HG03457 (cell line): ENCODE measurements around the gene RFX7.
"Not testable (repeated sequence)": the region's sequence is repeated elsewhere in the genome, so short reads cannot be mapped to it uniquely, and the experiment has no call there.

Experiments used
- ATAC-seq: cut with Tn5 transposase; IDR thresholded peaks from one replicate; pipeline ENCODE4 v1.9.1; 2021; ENCODE audit warnings: moderate number of reproducible peaks; ENCODE audit not compliant: unreplicated experiment

Gene RFX7

GRCh38 chr15:56207711-56208110 lies 36.0 kb downstream of the RFX7 start:
- ATAC-seq: no peak

DNA sequence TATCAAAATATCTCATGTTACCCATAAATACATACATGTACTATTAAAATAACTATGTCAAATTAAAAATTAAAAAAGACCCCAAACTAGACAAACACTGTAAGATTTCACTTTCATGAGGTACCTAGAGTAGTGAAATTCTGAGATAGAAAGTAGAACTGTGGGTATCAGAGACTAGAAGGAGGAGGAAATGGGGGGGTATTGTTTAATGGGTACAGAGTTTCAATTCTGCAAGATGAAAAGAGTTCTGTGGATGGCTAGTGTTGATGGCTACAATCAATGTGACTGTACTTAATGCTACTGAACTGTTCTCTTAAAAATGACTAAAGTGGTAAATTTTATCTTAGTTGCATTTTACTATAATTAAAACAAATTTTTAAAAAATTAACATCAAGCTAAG lies 36.6 kb downstream of the RFX7 start:
- ATAC-seq: peak; percentile 59

GRCh38 chr15:56205061-56205876 lies 38.4 kb downstream of the RFX7 start:
- ATAC-seq: no peak

- not testable (repeated sequence) for ATAC-seq
These were observed 40.3 kb downstream of the RFX7 start for GRCh38 chr15:56203312-56203922.

- ATAC-seq: no peak
These were observed 41.0 kb downstream of the RFX7 start for GRCh38 chr15:56202701-56203100.

DNA sequence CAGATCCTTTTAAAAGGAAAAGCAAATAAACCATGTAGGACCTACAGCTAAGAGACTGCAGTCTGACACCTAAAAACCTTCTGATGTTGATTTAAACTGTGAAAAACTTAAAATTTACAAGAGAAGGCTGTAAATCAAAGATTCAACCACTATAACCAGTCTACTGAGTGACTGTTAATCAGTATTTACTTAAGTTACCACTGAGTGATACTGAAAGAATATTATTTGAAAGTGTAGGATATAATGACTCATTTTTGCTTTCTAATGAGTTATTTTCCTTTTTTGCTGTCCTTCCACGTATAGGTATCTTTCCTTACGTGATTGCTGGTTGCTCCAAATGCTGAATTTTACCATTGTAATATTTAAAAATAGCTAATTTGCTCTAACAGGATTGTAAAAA lies 44.6 kb downstream of the RFX7 start:
- ATAC-seq: peak; percentile 66

DNA sequence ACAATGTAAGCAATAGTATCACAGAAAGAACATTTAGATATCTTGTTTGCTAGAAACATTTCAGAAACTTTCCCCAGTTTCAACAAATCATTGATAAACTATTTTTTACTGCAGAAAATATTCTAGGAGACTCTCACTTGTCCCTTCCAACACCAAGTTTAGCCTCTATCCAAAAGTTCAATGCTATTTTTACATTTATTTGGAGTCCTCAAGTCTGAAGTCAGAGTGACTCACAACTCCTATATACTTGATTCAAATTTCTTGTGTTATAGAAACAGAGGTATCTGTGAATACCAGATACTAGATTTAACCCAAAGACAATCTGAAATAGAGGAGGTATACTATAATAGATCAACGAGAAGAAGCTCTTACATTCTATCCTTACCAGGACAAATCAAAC lies 49.6 kb downstream of the RFX7 start:
- no peak for ATAC-seq

GRCh38 chr15:56192659-56193442 lies 50.8 kb downstream of the RFX7 start:
- no peak for ATAC-seq

DNA sequence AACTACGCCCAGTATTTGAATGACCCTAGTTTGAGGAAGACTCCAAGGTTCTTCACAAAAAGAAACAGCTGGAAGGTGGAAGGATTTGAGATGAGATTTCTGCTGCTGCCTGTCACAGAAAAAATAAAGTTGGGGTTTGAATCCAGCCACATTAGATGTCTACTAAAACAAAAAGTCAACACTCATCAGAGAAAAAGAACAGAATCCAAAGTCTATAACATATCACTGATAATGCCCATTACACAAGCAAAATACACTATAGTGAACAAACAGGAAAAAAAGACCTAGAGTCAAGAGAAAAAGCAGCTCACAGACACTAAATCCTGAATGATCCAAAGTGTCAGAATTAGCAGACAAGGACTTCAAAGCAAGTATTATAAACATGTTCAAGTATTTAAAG lies 56.0 kb downstream of the RFX7 start:
- ATAC-seq: no peak

- ATAC-seq: no peak
These were observed 57.7 kb downstream of the RFX7 start for GRCh38 chr15:56185980-56186379.

DNA sequence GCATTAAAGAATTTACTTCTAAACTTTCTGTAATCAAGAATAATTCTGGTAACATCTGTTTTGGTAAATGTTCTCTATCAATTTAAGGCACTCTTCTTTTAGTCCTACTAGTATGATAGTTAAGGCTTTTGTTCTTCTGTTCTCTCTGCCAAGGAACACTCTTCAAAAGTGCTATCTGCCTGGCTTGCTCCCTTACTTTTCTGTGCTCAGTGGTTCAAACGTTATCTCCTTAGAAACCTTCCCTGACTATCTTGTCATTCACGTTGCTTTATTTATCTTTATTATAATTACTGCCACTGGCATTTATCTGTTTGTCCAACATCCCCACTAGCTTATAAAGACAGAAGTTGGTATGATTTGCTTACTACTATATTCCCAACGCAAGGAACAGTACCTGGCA lies 59.2 kb downstream of the RFX7 start:
- no peak for ATAC-seq

DNA sequence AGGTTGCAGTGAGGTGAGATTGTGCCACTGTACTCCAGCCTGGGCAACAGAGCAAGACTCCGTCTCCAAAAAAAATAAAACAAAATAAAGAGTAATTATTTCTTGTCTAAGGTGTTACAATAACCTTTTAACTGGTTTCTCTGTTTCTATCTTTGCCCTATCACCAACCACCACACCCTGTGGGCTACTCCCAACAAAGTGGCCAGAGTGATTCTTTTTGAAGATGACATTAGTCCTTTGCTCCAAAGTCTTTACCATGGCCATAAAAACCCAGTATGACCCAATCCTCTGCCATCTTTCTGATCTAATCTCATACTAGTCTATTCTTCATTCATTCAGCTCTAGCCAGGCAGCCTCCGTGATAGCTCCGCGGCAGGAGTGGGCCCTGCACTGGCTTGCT lies 62.8 kb downstream of the RFX7 start:
- ATAC-seq: no peak

DNA sequence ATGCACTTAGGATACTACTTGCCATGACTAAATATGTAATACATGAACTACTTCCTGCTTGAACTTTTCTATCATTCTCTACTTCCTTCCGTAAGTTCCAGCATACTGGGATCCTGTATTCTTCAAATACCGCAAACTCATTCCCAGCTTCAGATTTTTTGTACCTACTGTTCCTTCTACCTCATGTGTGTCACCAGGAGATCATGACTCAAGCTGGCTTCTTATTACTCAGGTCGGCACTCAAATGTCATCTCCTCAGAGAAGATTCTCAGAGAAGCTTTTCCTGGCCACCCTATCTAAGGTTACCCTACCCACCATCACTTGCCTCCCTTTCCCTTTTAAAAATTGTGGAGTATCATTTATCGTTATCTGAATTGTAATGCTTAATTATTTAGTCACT lies 66.7 kb downstream of the RFX7 start:
- ATAC-seq: no peak

DNA sequence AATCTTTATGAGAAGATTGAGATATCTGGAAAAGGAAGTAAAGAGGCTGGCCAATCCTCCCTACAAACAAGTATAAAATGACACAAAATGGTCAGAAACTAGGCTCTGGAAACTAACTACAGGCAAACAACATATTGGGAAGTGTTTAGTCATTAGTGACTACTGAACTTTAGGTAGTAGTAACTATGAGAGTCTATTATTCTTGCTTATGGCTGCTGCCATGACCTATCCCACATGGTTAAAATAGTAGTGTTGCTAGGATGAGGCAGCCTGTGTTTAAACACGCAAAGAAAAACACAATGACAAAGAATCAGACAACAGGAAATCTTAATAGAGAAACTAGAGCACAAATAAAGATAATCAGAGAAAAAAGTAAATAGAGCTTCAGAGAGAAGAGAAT lies 67.9 kb downstream of the RFX7 start:
- no peak for ATAC-seq

GRCh38 chr15:56174649-56175048 lies 69.0 kb downstream of the RFX7 start:
- no peak for ATAC-seq

- ATAC-seq: no peak
These were observed 75.3 kb downstream of the RFX7 start for GRCh38 chr15:56168394-56168793.

GRCh38 chr15:56165234-56165633 lies 78.4 kb downstream of the RFX7 start:
- no peak for ATAC-seq

GRCh38 chr15:56160966-56161365 lies 82.7 kb downstream of the RFX7 start:
- ATAC-seq: no peak

DNA sequence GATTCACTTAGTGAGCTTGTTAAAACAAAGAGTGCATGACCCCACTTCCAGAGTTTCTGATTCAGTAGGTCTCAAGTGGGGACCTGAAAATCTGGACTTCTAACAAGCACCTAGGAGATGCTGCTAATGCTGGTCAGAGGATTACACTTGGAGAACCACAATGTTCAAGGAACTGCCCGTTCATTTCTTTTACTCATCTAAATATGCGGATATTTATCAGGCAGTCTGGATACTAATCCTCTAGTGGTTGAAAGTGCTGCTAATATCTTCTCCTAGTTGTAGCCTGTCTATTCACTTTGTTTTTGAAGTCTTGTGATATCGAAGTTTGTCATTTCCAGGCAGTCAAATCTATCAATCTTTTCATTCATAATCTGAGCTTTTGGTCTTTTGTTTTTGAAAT lies 86.8 kb downstream of the RFX7 start:
- ATAC-seq: no peak

DNA sequence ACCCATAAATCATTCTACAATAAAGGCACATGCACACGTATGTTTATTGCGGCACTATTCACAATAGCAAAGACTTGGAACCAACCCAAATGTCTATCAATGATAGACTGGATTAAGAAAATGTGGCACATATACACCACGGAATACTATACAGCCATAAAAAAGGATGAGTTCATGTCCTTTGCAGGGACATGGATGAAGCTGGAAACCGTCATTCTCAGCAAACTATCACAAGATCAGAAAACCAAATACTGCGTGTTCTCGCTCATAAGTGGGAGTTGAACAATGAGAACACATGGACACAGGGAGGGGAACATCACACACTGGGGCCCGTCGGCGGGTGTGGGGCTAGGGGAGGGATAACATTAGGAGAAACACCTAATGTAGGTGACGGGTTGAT lies 88.4 kb downstream of the RFX7 start:
- not testable (repeated sequence) for ATAC-seq

- not testable (repeated sequence) for ATAC-seq
These were observed 88.9 kb downstream of the RFX7 start for GRCh38 chr15:56154768-56155167.

GRCh38 chr15:56150204-56150603 lies 93.5 kb downstream of the RFX7 start:
- no peak for ATAC-seq
